ENCODE measurements around the gene KIF19. TPM values are rescaled to one million over a fixed set of nuclear protein-coding genes. Genes with fewer than 3 reads are reported as not detected.

Gene KIF19
- total and polyA plus RNA-seq, 10 of the 15 experiments (the other 5 are each of a cell fraction or from before 2014, with no cell fraction given): 0.06 to 0.07 TPM; not detected in 8

- no peak for TF ChIP-seq CUX1 (IDR thresholded peaks at IDR 0.05; ENCODE audit: insufficient replicate concordance, low read depth, low read length)
- no peak for TF ChIP-seq IRF3 (IDR thresholded peaks at IDR 0.05)
- TF ChIP-seq SP1 (IDR thresholded peaks at IDR 0.05; ENCODE audit: low read depth, low read length): no peak
- no peak for TF ChIP-seq CHD4 (IDR thresholded peaks at IDR 0.05)
Observed at GRCh38 chr17:74354123-74354522, 28.1 kb downstream of the KIF19 start (continued).

DNA sequence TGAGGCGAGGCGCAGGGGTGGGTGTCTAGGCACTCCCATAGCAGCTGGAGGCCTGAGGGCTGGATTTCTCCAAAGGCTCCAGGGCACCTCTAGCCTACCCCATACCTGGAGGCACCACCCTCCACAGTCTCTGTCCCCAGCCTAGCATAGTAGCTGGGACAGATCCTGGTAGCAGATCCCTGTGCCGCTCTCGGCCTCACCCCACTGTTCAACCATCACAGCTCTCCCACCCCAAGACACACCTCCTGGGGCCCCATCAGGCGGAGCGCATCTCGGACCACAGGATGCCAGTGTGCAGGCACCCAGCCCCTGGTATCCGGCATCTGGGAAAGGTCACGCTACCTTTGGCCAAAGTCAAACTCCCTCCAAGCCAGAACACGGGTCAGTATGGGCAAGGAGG is 28.5 kb downstream of the KIF19 start:
- no peak for DNase-seq (ENCODE audit: low read depth, low spot score)
- TF ChIP-seq ZSCAN29 (IDR thresholded peaks at IDR 0.05) (no peak), IRF3 (IDR thresholded peaks at IDR 0.05) (no peak), RELB (IDR thresholded peaks at IDR 0.05; ENCODE audit: low read depth) (no peak), CTCF (IDR thresholded peaks at IDR 0.05 in 2 of 3, conservative IDR thresholded peaks at IDR 0.05 in 1 of 3; ENCODE audit: control insufficient read depth in 2 of 3, extremely low read depth in 1 of 3, insufficient read depth in 1 of 3, low read depth in 3 of 3, low read length in 3 of 3) (no peak), NRF1 (conservative IDR thresholded peaks at IDR 0.05; ENCODE audit: low read depth, low read length) (no peak), CBX5 (IDR thresholded peaks at IDR 0.05; ENCODE audit: low read depth) (no peak), YY1 (IDR thresholded peaks at IDR 0.05; ENCODE audit: low read depth, low read length) (no peak), IKZF1 (conservative IDR thresholded peaks at IDR 0.05) (no peak), PML (IDR thresholded peaks at IDR 0.05; ENCODE audit: low read length) (no peak)

More for the DNA sequence above, 28.5 kb downstream of the KIF19 start:
- H3K4me3 ChIP-seq: no peak overlapping the region
- no peaks in the 10 kb centered on the region for H3K9me3 ChIP-seq (replicated peaks; ENCODE audit: control insufficient read depth, insufficient read depth, low read length)
- peaks cover 3 to 8% of the 10 kb centered on the region in 2 experiments; a peak in 3 of 4 replicates for H3K27me3 ChIP-seq (replicated peaks in 1 of 2; ENCODE audit: control insufficient read depth in 2 of 2, insufficient read depth in 2 of 2, low read length in 1 of 2)
- H4K20me1 ChIP-seq (ENCODE audit: control insufficient read depth, insufficient read depth): no peaks in the 10 kb centered on the region
- ChIA-PET SMC1A (ENCODE audit: uncharacterized antibody, unreplicated experiment) (no interaction called here), POLR2A (no interaction called here), CTCF (interaction anchor here (1.2 to 1.7 kb wide), 3 partner anchors 50 to 70 kb away, joined by 3 to 4 read pairs (median 3); no protein-coding TSS in a partner anchor), RAD21 (ENCODE audit: unreplicated experiment) (no interaction called here)
- in situ Hi-C loops (cut with MboI) (no loop called here), intact Hi-C loops (cut with micrococcal nuclease; ENCODE audit: unreplicated experiment) (loop anchor here (2.0 kb wide), 1 partner anchor 54 kb away; no protein-coding TSS in a partner anchor)
- no TSS peak for BruUV-seq (replicated peaks)
- ATAC-seq (peak; percentile 22; the same call in 2 of the 3 replicates), FAIRE-seq (no peak)
- WGBS (ENCODE audit: insufficient coverage, insufficient replicate concordance, low lambda C conversion rate, missing lambda C conversion rate): 43% methylated on average over 10 of the region's 10 CpGs
- no peaks in the 10 kb centered on the region for H3K4me1 ChIP-seq (ENCODE audit: control insufficient read depth, insufficient read depth, low read length)
- H3K79me2 ChIP-seq (ENCODE audit: control insufficient read depth, insufficient read depth, low read length): no peaks in the 10 kb centered on the region
- H3K9ac ChIP-seq (ENCODE audit: control insufficient read depth, insufficient read depth, low read length): no peak overlapping the region
- no peak overlapping the region for H3K27ac ChIP-seq (ENCODE audit: control insufficient read depth, insufficient read depth)
- no peaks in the 10 kb centered on the region for H3K36me3 ChIP-seq (ENCODE audit: control insufficient read depth in 2 of 2, insufficient read depth in 2 of 2, low read length in 1 of 2)
- H2AFZ ChIP-seq (ENCODE audit: control insufficient read depth, low read depth, low read length): no peak overlapping the region
- H3K4me2 ChIP-seq (ENCODE audit: control insufficient read depth, insufficient read depth): no peak overlapping the region
